ENCODE results near the gene KDM6B.
A peak's percentile ranks its signal among the peaks of the same experiment; 100 is the strongest.
"Not testable (repeated sequence)": the region's sequence is repeated elsewhere in the genome, so short reads cannot be mapped to it uniquely, and the experiment has no call there.

Gene KDM6B

GRCh38 chr17:7862692-7863437, 28.8 kb downstream of the KDM6B start:
- no peaks in the 10 kb centered on the region for H3K27me3 ChIP-seq
- H3K4me1 ChIP-seq (ENCODE audit: control insufficient read depth in 1 of 2, insufficient read depth in 1 of 2, low read depth in 1 of 2, low read length in 1 of 2), result peaks cover 27 to 29% of the 10 kb centered on the region in 2 experiments

GRCh38 chr17:7864384-7864783, 30.4 kb downstream of the KDM6B start:
- peaks cover 30 to 32% of the 10 kb centered on the region in 2 experiments for H3K4me1 ChIP-seq (ENCODE audit: control insufficient read depth in 1 of 2, insufficient read depth in 1 of 2, low read depth in 1 of 2, low read length in 1 of 2)
- H3K27me3 ChIP-seq; H3K4me3 ChIP-seq (ENCODE audit: low read depth in 1 of 2, low read length in 1 of 2); H3K27ac ChIP-seq; H3K36me3 ChIP-seq; H3K9me3 ChIP-seq: not testable (repeated sequence)

More at GRCh38 chr17:7862692-7863437, 28.8 kb downstream of the KDM6B start:
- TF ChIP-seq, protein P1, sequence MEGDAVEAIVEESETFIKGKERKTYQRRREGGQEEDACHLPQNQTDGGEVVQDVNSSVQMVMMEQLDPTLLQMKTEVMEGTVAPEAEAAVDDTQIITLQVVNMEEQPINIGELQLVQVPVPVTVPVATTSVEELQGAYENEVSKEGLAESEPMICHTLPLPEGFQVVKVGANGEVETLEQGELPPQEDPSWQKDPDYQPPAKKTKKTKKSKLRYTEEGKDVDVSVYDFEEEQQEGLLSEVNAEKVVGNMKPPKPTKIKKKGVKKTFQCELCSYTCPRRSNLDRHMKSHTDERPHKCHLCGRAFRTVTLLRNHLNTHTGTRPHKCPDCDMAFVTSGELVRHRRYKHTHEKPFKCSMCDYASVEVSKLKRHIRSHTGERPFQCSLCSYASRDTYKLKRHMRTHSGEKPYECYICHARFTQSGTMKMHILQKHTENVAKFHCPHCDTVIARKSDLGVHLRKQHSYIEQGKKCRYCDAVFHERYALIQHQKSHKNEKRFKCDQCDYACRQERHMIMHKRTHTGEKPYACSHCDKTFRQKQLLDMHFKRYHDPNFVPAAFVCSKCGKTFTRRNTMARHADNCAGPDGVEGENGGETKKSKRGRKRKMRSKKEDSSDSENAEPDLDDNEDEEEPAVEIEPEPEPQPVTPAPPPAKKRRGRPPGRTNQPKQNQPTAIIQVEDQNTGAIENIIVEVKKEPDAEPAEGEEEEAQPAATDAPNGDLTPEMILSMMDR (IDR thresholded peaks at IDR 0.05), result peak; percentile 79
- no peak overlapping the region for H3K27ac ChIP-seq
- no peaks in the 10 kb centered on the region for H3K36me3 ChIP-seq
- H3K9me3 ChIP-seq, result no peaks in the 10 kb centered on the region
- no peak overlapping the region for H3K4me3 ChIP-seq (ENCODE audit: low read depth in 1 of 2, low read length in 1 of 2)

DNA sequence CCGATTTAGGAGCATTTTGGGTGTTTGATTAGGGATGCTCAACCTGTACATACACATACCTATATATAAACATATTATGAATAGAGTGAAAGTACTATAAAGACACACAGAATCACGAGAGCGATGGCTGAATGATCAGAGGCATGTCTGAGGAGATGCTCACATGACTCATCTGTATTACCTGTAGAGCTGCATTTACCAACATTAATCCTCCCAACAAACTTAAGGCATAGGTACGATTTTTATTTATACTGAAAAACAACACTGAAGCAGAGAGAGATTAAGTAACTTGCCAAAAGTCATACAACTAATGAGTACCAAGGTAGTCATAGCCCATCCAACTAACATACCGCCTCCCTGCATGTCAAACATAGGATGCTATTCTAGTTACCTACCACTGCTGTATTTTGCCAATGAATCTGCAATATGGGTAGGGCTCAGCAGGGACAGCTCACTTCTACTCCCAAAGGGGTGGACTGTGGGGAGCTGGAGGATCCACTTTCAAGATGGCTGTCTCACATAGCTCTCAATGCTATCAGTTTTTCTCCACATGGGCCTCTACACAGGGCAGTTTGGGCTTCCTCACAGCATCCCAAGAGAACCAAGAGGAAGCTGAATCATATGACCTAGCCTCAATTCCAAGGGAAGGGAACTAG, 31.1 kb downstream of the KDM6B start:
- H3K36me3 ChIP-seq, result no peaks in the 10 kb centered on the region
- no peak overlapping the region for H3K27ac ChIP-seq
- no peaks in the 10 kb centered on the region for H3K9me3 ChIP-seq
- no peak overlapping the region for H3K4me3 ChIP-seq (ENCODE audit: low read depth in 1 of 2, low read length in 1 of 2)
- TF ChIP-seq, protein P1 (IDR thresholded peaks at IDR 0.05), result no peak
- no peaks in the 10 kb centered on the region for H3K27me3 ChIP-seq
- H3K4me1 ChIP-seq (ENCODE audit: control insufficient read depth in 1 of 2, insufficient read depth in 1 of 2, low read depth in 1 of 2, low read length in 1 of 2), result peaks cover 38 to 39% of the 10 kb centered on the region in 2 experiments

DNA sequence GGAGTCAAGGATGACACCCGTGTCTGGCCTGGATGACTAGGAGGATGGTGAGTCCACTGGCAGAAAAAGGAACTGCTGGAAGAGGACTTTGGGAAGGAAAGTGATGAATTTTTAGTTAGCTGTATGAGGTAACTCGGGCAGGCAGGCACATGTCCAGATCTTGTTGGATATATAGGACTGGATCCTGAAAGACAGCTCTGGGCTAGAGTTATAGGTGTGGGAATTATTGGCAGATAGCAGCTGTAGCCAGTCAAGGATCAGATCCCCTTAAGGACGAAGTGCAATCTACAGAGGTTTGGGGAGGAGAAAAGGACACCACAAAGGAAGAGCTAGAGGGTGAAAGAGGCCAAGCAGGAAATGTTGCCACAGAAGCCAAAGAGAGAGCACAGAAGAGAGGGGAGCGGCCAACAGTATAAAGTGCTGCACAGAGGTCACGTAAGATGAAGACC, 33.9 kb downstream of the KDM6B start:
- no peaks in the 10 kb centered on the region for H3K9me3 ChIP-seq
- H3K4me1 ChIP-seq (ENCODE audit: control insufficient read depth in 1 of 2, insufficient read depth in 1 of 2, low read depth in 1 of 2, low read length in 1 of 2), result peaks cover 63 to 64% of the 10 kb centered on the region in 2 experiments
- no peaks in the 10 kb centered on the region for H3K27me3 ChIP-seq
- peak overlapping the region; percentile 80 for H3K27ac ChIP-seq
- H3K36me3 ChIP-seq, result no peaks in the 10 kb centered on the region
- H3K4me3 ChIP-seq (ENCODE audit: low read depth in 1 of 2, low read length in 1 of 2), result peak overlapping the region; percentile 23 to 29
- TF ChIP-seq, protein P1 (IDR thresholded peaks at IDR 0.05), result no peak

DNA sequence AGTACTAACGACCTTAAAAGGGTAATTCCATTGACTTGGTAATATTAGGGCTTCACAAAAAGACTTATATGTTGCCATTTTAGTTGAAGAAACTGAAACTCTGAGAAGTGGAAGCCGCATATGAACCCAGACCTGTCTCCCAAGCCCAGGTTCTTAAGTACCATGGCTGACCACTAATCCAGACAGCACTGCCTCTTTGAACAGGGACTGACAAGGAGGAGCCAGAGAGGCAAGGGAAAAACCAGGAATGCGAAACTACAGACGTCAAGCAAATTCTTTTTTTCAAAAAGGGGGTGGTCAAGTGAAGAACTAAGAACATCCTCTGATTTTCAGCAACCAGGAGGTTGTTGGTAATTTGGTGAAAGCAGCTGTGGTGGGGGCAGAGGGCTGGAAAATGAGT, 39.0 kb downstream of the KDM6B start:
- Histone ChIP-seq H3K9me3 (no peaks in the 10 kb centered on the region), H3K4me1 (ENCODE audit: control insufficient read depth in 1 of 2, insufficient read depth in 1 of 2, low read depth in 1 of 2, low read length in 1 of 2) (peaks cover 46 to 49% of the 10 kb centered on the region in 2 experiments), H3K27me3 (no peaks in the 10 kb centered on the region), H3K36me3 (no peaks in the 10 kb centered on the region), H3K4me3 (ENCODE audit: low read depth in 1 of 2, low read length in 1 of 2) (no peak overlapping the region), H3K27ac (peak overlapping the region; percentile 36)
- TF ChIP-seq, protein P1 (IDR thresholded peaks at IDR 0.05), result no peak

DNA sequence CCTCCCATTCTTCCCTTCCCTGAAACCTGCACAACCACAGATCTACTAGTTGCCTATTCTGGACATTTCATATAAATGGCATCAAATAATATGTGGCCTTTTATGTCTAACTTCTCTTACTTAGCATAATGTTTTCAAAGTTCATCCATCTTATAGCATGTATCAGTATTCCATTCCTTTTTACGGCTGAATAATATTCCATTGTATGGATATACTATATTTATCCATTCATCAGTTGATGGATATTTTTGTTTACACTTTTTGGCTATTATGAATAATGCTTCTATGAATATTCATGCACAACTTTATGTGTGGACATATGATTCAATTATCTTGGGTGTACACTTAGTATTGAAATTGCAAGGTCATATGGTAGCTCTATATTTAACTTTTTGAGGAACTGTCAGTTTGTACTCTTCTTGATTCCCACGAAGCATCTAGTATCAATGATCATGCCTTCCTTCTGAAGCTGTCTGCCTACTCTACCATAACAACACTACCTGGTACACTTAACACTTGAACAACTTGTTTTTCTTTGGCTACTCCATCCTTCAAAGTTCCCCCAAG, 41.9 kb downstream of the KDM6B start:
- H3K36me3 ChIP-seq, result no peaks in the 10 kb centered on the region
- H3K4me3 ChIP-seq (ENCODE audit: low read depth in 1 of 2, low read length in 1 of 2), result no peak overlapping the region
- peak overlapping the region; percentile 30 for H3K27ac ChIP-seq
- H3K9me3 ChIP-seq, result no peaks in the 10 kb centered on the region
- TF ChIP-seq, protein P1 (IDR thresholded peaks at IDR 0.05), result no peak
- peaks cover 29 to 32% of the 10 kb centered on the region in 2 experiments for H3K4me1 ChIP-seq (ENCODE audit: control insufficient read depth in 1 of 2, insufficient read depth in 1 of 2, low read depth in 1 of 2, low read length in 1 of 2)
- H3K27me3 ChIP-seq, result no peaks in the 10 kb centered on the region

Measured in neutrophil (primary cell).